WTC11 (cell line): ENCODE data around the gene SMC1B.

Experiments
- ELF4 ChIP-seq: sonication (generic); formaldehyde crosslinking; IDR thresholded peaks from 2 replicates; pipeline ENCODE4 v1.8.1; 2022; ENCODE audit warnings: low read depth, mild to moderate bottlenecking, moderate library complexity, missing genetic modification reagents
- TF ChIP-seq, protein P1 (sequence below): fragments of 200-600 bp; IDR thresholded peaks from 2 replicates; pipeline ENCODE4 v1.8.0; 2022; ENCODE audit warnings: antibody characterized with exemption
- TF ChIP-seq, protein P2 (sequence below): sonication (generic); formaldehyde crosslinking; conservative IDR thresholded peaks from 2 replicates; pipeline ENCODE4 v1.8.1; 2022; ENCODE audit warnings: mild to moderate bottlenecking, missing genetic modification reagents
- TF ChIP-seq, protein P3 (sequence below): sonication (generic); formaldehyde crosslinking; IDR thresholded peaks from 2 replicates; pipeline ENCODE4 v1.8.1; 2023; ENCODE audit warnings: mild to moderate bottlenecking, missing genetic modification reagents, moderate library complexity

DNA sequence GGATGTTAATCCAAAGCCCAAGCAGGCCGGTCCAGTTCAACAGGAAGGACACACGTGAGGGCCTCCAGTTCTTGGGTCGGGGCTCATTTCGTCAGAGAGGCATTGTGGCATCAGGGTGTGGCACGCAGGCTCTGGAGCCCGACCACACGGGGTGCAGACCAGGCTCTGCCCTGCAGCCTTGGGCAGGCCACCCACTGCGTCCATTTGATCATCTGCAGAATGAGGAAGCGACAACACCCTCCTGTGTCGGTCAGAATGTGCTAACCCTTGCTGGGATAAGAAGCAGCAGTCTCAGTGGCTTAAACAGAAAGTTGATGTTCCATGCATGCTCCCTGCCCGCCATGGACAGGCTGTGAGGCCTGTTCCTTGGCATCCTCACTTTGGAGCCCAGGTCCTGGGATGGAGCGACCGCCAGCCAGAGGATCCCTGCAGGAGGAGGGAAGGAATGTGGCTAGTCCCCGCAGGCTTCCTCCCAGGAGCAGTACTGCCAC is 10.9 kb upstream of the SMC1B start:
- TF ChIP-seq, protein P1, sequence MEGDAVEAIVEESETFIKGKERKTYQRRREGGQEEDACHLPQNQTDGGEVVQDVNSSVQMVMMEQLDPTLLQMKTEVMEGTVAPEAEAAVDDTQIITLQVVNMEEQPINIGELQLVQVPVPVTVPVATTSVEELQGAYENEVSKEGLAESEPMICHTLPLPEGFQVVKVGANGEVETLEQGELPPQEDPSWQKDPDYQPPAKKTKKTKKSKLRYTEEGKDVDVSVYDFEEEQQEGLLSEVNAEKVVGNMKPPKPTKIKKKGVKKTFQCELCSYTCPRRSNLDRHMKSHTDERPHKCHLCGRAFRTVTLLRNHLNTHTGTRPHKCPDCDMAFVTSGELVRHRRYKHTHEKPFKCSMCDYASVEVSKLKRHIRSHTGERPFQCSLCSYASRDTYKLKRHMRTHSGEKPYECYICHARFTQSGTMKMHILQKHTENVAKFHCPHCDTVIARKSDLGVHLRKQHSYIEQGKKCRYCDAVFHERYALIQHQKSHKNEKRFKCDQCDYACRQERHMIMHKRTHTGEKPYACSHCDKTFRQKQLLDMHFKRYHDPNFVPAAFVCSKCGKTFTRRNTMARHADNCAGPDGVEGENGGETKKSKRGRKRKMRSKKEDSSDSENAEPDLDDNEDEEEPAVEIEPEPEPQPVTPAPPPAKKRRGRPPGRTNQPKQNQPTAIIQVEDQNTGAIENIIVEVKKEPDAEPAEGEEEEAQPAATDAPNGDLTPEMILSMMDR: no peak
- TF ChIP-seq, protein P2, sequence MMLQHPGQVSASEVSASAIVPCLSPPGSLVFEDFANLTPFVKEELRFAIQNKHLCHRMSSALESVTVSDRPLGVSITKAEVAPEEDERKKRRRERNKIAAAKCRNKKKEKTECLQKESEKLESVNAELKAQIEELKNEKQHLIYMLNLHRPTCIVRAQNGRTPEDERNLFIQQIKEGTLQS: no peak
- TF ChIP-seq, protein P3, sequence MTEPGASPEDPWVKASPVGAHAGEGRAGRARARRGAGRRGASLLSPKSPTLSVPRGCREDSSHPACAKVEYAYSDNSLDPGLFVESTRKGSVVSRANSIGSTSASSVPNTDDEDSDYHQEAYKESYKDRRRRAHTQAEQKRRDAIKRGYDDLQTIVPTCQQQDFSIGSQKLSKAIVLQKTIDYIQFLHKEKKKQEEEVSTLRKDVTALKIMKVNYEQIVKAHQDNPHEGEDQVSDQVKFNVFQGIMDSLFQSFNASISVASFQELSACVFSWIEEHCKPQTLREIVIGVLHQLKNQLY: no peak
- no peak for TF ChIP-seq ELF4 (CRISPR knock-in tag)
